K562 (cell line): ENCODE results near the gene PSMA8. TPM values are rescaled to one million over a fixed set of nuclear protein-coding genes. Genes with fewer than 3 reads are reported as not detected.

Experiments
- ATAC-seq: fragments of 200-7000 bp; cut with Tn5 transposase; 3 replicates; pipeline ENCODE4 v1.9.1; 2020; ENCODE audit warnings: moderate library complexity
- BruUV-seq: library from RNA; stranded (reverse); fragments of 400-500 nt; replicated peaks from 2 replicates; lab custom pipeline; 2021; lab: Mats Ljungman, UMichigan
- CTCF ChIA-PET: fragments of 300-600 bp; formaldehyde crosslinking; extraction: SDS; loops from one replicate; lab custom pipeline; 2021; ENCODE audit warnings: low intra/inter-chr PET ratio; lab: Yijun Ruan, JAX
- POLR2A ChIA-PET: fragments of 300-600, 350-650 bp; sonication (Branson Sonifier 250); formaldehyde crosslinking; extraction: SDS; loops from one replicate; lab custom pipeline; 2021; ENCODE audit warnings: antibody characterized with exemption, inconsistent platforms; lab: Yijun Ruan, JAX
- DNase-seq, 4 experiments: peaks; one replicate each; pipeline versions ENCODE4 v3.0.0 to v3.0.0-alpha.2; 2011 to 2018; ENCODE audit warnings: low spot score in 3 of 4, mixed read lengths in 3 of 4; ENCODE audit errors: extremely low read depth in 1 of 4
- FAIRE-seq: peaks from 2 replicates; lab custom pipeline; 2011; peaks lifted over from hg19 to GRCh38; lab: Jason Lieb, UNC
- H2AFZ ChIP-seq: 2 replicates; pipeline ENCODE4 v1.6.0; 2011; ENCODE audit warnings: low read depth, low read length, control low read depth, inconsistent platforms
- H3K27ac ChIP-seq: fragments of 200-600 bp; 3 replicates; pipeline ENCODE4 v1.8.0; 2011; ENCODE audit warnings: low read depth, mild to moderate bottlenecking, control low read depth, inconsistent platforms, low read length, moderate library complexity, mixed read lengths; ENCODE audit errors: extremely low read depth
- H3K27me3 ChIP-seq, 2 experiments: fragments of 300-600 bp in 1 of 2; 2 replicates in 1 of 2; 3 replicates in 1 of 2; pipeline versions ENCODE4 v1.6.0 to v1.8.0; 2011; ENCODE audit warnings: inconsistent platforms in 2 of 2, low read length in 2 of 2, mild to moderate bottlenecking in 1 of 2, mixed read lengths in 1 of 2, moderate library complexity in 1 of 2; ENCODE audit not compliant: control insufficient read depth in 2 of 2, insufficient read depth in 2 of 2
- H3K36me3 ChIP-seq: fragments of 300-600 bp; 3 replicates; pipeline ENCODE4 v1.8.0; 2011; ENCODE audit warnings: mild to moderate bottlenecking, low read length, inconsistent platforms; ENCODE audit not compliant: control insufficient read depth, insufficient read depth
- H3K4me1 ChIP-seq, 2 experiments: fragments of 200-600 bp in 1 of 2; replicated peaks in 1 of 2; 2 replicates in 1 of 2; 3 replicates in 1 of 2; pipeline versions ENCODE4 v1.5.1 to v1.8.0; 2011; ENCODE audit warnings: inconsistent platforms in 2 of 2, low read length in 2 of 2, mild to moderate bottlenecking in 1 of 2, mixed read lengths in 1 of 2, moderate library complexity in 1 of 2; ENCODE audit not compliant: control insufficient read depth in 2 of 2, insufficient read depth in 2 of 2
- H3K4me2 ChIP-seq: 2 replicates; pipeline ENCODE4 v1.6.1; 2011; ENCODE audit warnings: low read length, control low read depth, inconsistent platforms, mixed read lengths; ENCODE audit not compliant: insufficient read depth
- H3K4me3 ChIP-seq: fragments of 200-600 bp; sonication (generic), shearing (Covaris generic); 2 replicates; pipeline ENCODE4 v1.5.1; 2016; ENCODE audit warnings: control low read depth, inconsistent platforms
- H3K79me2 ChIP-seq: fragments of 200-600 bp; 3 replicates; pipeline ENCODE4 v1.8.0; 2011; ENCODE audit warnings: low read length, inconsistent platforms; ENCODE audit not compliant: control insufficient read depth, insufficient read depth
- H3K9ac ChIP-seq, 2 experiments: 2 replicates each; pipeline versions ENCODE4 v1.6.0 to v1.6.1; 2011; ENCODE audit warnings: low read depth in 2 of 2, low read length in 2 of 2, control low read depth in 1 of 2, inconsistent platforms in 1 of 2, mild to moderate bottlenecking in 1 of 2, mixed read lengths in 1 of 2; ENCODE audit not compliant: insufficient read depth in 1 of 2
- H3K9me1 ChIP-seq: one replicate; pipeline ENCODE4 v1.6.0; 2011; ENCODE audit warnings: inconsistent platforms, mild to moderate bottlenecking, low read length, moderate library complexity; ENCODE audit not compliant: control insufficient read depth, insufficient read depth
- H3K9me3 ChIP-seq: replicated peaks from 2 replicates; pipeline ENCODE4 v1.5.1; 2011; ENCODE audit warnings: low read depth, low read length, inconsistent platforms; ENCODE audit not compliant: control insufficient read depth, insufficient read depth
- H4K20me1 ChIP-seq: replicated peaks from 2 replicates; pipeline ENCODE4 v1.6.1; 2011; ENCODE audit warnings: low read length, inconsistent platforms, mixed read lengths; ENCODE audit not compliant: control insufficient read depth, insufficient read depth
- ATF7 ChIP-seq: fragments of 450-650 bp; IDR thresholded peaks from 2 replicates; pipeline ENCODE4 v1.7.1; 2014; ENCODE audit warnings: mild to moderate bottlenecking, moderate library complexity
- JUNB ChIP-seq: fragments of 450-650 bp; formaldehyde crosslinking; conservative IDR thresholded peaks from 2 replicates; pipeline ENCODE4 v1.4.0; 2020; ENCODE audit warnings: mild to moderate bottlenecking
- L3MBTL2 ChIP-seq: fragments of 450-650 bp; IDR thresholded peaks from 2 replicates; pipeline ENCODE4 v1.6.1; 2016; ENCODE audit warnings: mild to moderate bottlenecking, moderate library complexity
- NFYB ChIP-seq: IDR thresholded peaks from 2 replicates; pipeline ENCODE4 v1.6.1; 2011; ENCODE audit warnings: mild to moderate bottlenecking, moderate library complexity; ENCODE audit not compliant: insufficient read length; ENCODE audit errors: extremely low read depth
- WGBS: fragments of 100-300 bp; shearing (Covaris generic); methylation state at CpG from one replicate; pipeline ENCODE4 v1.1.6; 2016; ENCODE audit warnings: low coverage, mixed read lengths; ENCODE audit not compliant: insufficient coverage; ENCODE audit errors: missing lambda C conversion rate; 5-methylcytosine and 5-hydroxymethylcytosine counted together
- in situ Hi-C: fragments of 300-500 bp; cut with MboI; formaldehyde crosslinking; loops from 4 replicates; pipeline ENCODE4 v1.15.0; 2018; ENCODE audit warnings: inconsistent platforms, mixed read lengths
- intact Hi-C: fragments of 100-400 bp; cut with micrococcal nuclease; formaldehyde crosslinking; loops from 2 replicates; pipeline ENCODE4 v1.14.2; 2022
- polyA plus RNA-seq, 8 experiments: library from polyadenylated mRNA; depleted of rRNA in 4 of 8; stranded (reverse) in 5 of 8; unstranded in 3 of 8; fragments of >200 nt; fragmentation: Nextera tagmentation in 2 of 8; fragmentation: Illumina TruSeq in 1 of 8; extraction: Ambion mirVana in 2 of 8; extraction: Trizol in 1 of 8; gene quantifications; 2 replicates each; pipeline versions ENCODE4 v1.2.1 to v1.2.3, GENCODE V29; 2011 to 2014; ENCODE audit warnings: inconsistent platforms in 1 of 8, missing spikeins in 1 of 8
- total RNA-seq, 7 experiments: library from RNA; depleted of rRNA in 6 of 7; stranded (reverse); fragments of >200 nt in 6 of 7; fragmentation: Illumina TruSeq in 2 of 7; extraction: Trizol in 2 of 7; gene quantifications; 2 replicates each; pipeline versions ENCODE4 v1.2.1 to v1.2.3, GENCODE V29; 2011 to 2021; ENCODE audit warnings: low replicate concordance in 1 of 7
- TF ChIP-seq, protein P1 (sequence below): fragments of 450-650 bp; IDR thresholded peaks from 2 replicates; pipeline ENCODE4 v1.6.1; 2018; ENCODE audit not compliant: partially characterized antibody
- TF ChIP-seq, protein P2 (sequence below), 2 experiments: fragments of 450-650 bp in 1 of 2; sonication (generic) in 1 of 2; formaldehyde crosslinking in 1 of 2; IDR thresholded peaks in 1 of 2; conservative IDR thresholded peaks in 1 of 2; 2 replicates each; pipeline versions ENCODE4 v1.6.1 to v1.8.1; 2016 to 2023; ENCODE audit warnings: mild to moderate bottlenecking in 2 of 2, moderate library complexity in 2 of 2, inconsistent platforms in 1 of 2, missing genetic modification reagents in 1 of 2
- TF ChIP-seq, protein P3 (sequence below): fragments of 250-450 bp; sonication (Bioruptor Pico); IDR thresholded peaks from 2 replicates; pipeline ENCODE4 v1.8.0; 2021; ENCODE audit warnings: moderate library complexity, mild to moderate bottlenecking, inconsistent platforms

Gene PSMA8
- total and polyA plus RNA-seq, 9 of the 15 experiments (the other 6 are each of a cell fraction or from before 2014, with no cell fraction given), result not detected

DNA sequence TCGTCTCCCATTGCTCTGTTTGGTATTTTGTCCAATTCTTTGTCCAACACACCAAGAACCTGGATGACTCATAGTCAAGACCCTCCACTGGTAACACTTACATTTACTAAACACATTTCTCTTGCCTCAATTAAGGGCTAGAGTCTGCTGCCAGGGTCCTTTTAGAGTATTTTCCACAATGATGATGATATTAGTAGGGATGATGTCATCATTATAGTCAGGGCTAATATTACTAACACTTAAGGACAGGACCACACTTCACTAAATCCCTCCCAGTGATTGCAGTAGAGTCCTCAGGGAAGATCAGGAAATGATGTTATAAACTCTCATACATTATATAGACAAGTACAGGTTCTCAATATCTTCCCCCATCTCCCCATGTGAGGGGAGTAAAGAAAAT lies 29.6 kb upstream of the PSMA8 start:
- no peak for ATAC-seq
- H3K27ac ChIP-seq, result no peak overlapping the region
- CTCF ChIA-PET, result no interaction called here
- WGBS, result 10% methylated on average over 1 of the region's 1 CpG
- H3K9me3 ChIP-seq, result no peaks in the 10 kb centered on the region
- no peak overlapping the region for H2AFZ ChIP-seq
- POLR2A ChIA-PET, result interaction anchor here (0.6 kb wide), 1 partner anchor 214 kb away, joined by 3 read pairs; no protein-coding TSS in a partner anchor
- no peaks in the 10 kb centered on the region for H4K20me1 ChIP-seq
- H3K4me3 ChIP-seq, result no peak overlapping the region
- no peaks in the 10 kb centered on the region for H3K4me1 ChIP-seq
- no peak for DNase-seq
- no peaks in the 10 kb centered on the region for H3K79me2 ChIP-seq
- H3K9me1 ChIP-seq, result no peaks in the 10 kb centered on the region
- TF ChIP-seq ATF7, result peak; percentile 37; the same call in 1 of the 2 replicates
- TF ChIP-seq, protein P1, sequence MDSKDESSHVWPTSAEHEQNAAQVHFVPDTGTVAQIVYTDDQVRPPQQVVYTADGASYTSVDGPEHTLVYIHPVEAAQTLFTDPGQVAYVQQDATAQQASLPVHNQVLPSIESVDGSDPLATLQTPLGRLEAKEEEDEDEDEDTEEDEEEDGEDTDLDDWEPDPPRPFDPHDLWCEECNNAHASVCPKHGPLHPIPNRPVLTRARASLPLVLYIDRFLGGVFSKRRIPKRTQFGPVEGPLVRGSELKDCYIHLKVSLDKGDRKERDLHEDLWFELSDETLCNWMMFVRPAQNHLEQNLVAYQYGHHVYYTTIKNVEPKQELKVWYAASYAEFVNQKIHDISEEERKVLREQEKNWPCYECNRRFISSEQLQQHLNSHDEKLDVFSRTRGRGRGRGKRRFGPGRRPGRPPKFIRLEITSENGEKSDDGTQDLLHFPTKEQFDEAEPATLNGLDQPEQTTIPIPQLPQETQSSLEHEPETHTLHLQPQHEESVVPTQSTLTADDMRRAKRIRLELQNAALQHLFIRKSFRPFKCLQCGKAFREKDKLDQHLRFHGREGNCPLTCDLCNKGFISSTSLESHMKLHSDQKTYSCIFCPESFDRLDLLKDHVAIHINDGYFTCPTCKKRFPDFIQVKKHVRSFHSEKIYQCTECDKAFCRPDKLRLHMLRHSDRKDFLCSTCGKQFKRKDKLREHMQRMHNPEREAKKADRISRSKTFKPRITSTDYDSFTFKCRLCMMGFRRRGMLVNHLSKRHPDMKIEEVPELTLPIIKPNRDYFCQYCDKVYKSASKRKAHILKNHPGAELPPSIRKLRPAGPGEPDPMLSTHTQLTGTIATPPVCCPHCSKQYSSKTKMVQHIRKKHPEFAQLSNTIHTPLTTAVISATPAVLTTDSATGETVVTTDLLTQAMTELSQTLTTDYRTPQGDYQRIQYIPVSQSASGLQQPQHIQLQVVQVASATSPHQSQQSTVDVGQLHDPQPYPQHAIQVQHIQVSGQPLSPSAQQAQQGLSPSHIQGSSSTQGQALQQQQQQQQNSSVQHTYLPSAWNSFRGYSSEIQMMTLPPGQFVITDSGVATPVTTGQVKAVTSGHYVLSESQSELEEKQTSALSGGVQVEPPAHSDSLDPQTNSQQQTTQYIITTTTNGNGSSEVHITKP, result no peak
- TF ChIP-seq, protein P2, sequence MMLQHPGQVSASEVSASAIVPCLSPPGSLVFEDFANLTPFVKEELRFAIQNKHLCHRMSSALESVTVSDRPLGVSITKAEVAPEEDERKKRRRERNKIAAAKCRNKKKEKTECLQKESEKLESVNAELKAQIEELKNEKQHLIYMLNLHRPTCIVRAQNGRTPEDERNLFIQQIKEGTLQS (IDR thresholded peaks at IDR 0.05), result peak; percentile 80; the same call in 1 of the 2 replicates
- TF ChIP-seq, protein P2 (CRISPR knock-in tag; conservative IDR thresholded peaks at IDR 0.05), result no peak
- no peak for TF ChIP-seq NFYB
- peak; percentile 66; the same call in 1 of the 2 replicates for TF ChIP-seq JUNB (CRISPR knock-in tag)
- TF ChIP-seq L3MBTL2, result no peak
- TF ChIP-seq, protein P3, sequence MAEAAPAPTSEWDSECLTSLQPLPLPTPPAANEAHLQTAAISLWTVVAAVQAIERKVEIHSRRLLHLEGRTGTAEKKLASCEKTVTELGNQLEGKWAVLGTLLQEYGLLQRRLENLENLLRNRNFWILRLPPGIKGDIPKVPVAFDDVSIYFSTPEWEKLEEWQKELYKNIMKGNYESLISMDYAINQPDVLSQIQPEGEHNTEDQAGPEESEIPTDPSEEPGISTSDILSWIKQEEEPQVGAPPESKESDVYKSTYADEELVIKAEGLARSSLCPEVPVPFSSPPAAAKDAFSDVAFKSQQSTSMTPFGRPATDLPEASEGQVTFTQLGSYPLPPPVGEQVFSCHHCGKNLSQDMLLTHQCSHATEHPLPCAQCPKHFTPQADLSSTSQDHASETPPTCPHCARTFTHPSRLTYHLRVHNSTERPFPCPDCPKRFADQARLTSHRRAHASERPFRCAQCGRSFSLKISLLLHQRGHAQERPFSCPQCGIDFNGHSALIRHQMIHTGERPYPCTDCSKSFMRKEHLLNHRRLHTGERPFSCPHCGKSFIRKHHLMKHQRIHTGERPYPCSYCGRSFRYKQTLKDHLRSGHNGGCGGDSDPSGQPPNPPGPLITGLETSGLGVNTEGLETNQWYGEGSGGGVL (CRISPR knock-in tag), result no peak
- H3K27me3 ChIP-seq, result peaks cover 0 to 3% of the 10 kb centered on the region in 2 experiments; a peak in 2 of 5 replicates
- H3K36me3 ChIP-seq, result no peaks in the 10 kb centered on the region
- in situ Hi-C loops, result no loop called here
- H3K9ac ChIP-seq, result no peak overlapping the region
- intact Hi-C loops, result no loop called here
- H3K4me2 ChIP-seq, result no peak overlapping the region
- BruUV-seq, result no TSS peak
- FAIRE-seq, result no peak
